Femur (tissue), 1 donor: ENCODE measurements around the gene WDPCP.
"Not testable (repeated sequence)": the region's sequence is repeated elsewhere in the genome, so short reads cannot be mapped to it uniquely, and the experiment has no call there.

Experiments
- DNase-seq: peaks from one replicate; pipeline ENCODE4 v3.0.0-alpha.2; 2017

Gene WDPCP

GRCh38 chr2:63093502-63093901 lies 494.8 kb downstream of the WDPCP start:
- no peak for DNase-seq

GRCh38 chr2:63092857-63093256 lies 495.4 kb downstream of the WDPCP start:
- DNase-seq, result no peak

GRCh38 chr2:63092401-63092800 lies 495.9 kb downstream of the WDPCP start:
- no peak for DNase-seq

GRCh38 chr2:63086687-63087086 lies 501.6 kb downstream of the WDPCP start:
- no peak for DNase-seq

DNA sequence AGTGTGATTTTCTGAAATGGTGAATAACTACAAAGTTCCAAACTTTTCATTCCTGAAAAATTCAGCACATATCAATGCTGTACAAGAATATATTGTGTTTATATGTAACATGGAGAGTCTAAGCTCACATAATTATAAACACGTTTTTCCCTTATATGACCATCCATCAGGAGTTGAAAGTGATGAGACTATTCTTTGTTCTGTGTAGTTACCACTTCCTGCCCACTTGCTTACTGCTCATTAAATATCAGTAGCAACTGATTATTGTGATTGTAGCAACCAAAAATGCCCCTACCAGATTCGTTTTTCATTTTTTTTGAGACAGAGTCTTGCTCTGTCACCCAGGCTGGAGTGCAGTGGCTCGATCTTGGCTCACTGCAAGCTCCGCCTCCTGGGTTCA lies 506.9 kb downstream of the WDPCP start:
- DNase-seq, result no peak

GRCh38 chr2:63078852-63079606 lies 509.2 kb downstream of the WDPCP start:
- no peak for DNase-seq

GRCh38 chr2:63074399-63074798 lies 513.9 kb downstream of the WDPCP start:
- DNase-seq, result not testable (repeated sequence)

- DNase-seq, result no peak
Measured at GRCh38 chr2:63073994-63074393, 514.3 kb downstream of the WDPCP start.

DNA sequence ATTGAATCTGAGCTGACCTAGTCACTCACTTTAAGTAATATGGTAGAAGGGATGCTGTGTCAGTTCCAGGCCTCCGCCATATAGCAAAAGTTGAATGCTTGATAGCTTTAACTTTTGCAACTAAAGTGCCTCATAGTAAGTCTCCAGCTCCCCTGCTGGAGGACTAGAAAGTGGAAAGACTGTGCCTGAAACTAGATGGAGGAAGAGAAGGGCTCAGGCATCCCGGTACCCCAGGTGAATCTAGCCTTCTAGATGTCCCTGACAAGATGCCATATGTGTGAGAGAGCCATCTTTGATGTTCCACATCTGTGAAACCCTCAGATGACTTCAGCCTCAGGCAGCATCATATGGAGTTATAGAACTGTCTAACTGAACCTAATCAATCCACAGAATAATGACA lies 516.6 kb downstream of the WDPCP start:
- DNase-seq, result no peak
